Measurements from ENCODE around the gene SEMA5A.

The SEMA5A gene

GRCh38 chr5:9347541-9348295 lies 198.2 kb downstream of the SEMA5A start:
- Histone ChIP-seq H3K27me3 (ENCODE audit: control insufficient read depth, insufficient read depth, low read length) (no peaks in the 10 kb centered on the region), H3K9me3 (ENCODE audit: control insufficient read depth, low read depth, low read length) (no peaks in the 10 kb centered on the region), H3K9ac (ENCODE audit: low read length) (no peak overlapping the region), H3K27ac (ENCODE audit: low read length) (no peak overlapping the region), H3K4me3 (ENCODE audit: low read length) (no peak overlapping the region), H3K36me3 (ENCODE audit: control insufficient read depth, low read depth, low read length) (no peaks in the 10 kb centered on the region), H3K4me1 (ENCODE audit: control insufficient read depth, low read depth, low read length) (no peaks in the 10 kb centered on the region)

DNA sequence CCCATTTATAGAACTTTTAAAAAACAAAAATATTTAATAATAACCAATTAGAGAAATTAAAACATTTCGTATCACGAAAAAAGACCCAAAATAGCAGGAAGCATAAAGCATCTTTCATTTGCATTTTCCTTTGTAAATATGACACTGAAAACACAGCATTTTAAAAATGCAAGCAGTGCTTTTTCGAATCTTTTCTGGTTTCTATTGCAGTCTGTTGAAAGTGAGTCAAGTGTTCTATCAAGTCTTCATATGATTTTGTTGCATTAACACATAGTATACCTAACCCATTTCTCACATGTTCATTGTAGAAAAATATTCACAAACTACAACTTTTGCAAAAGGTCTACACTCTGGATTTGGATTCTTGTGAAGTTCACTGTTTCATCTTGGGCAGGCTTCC lies 198.8 kb downstream of the SEMA5A start:
- no peak overlapping the region for H3K9ac ChIP-seq (ENCODE audit: low read length)
- no peaks in the 10 kb centered on the region for H3K9me3 ChIP-seq (ENCODE audit: control insufficient read depth, low read depth, low read length)
- no peaks in the 10 kb centered on the region for H3K27me3 ChIP-seq (ENCODE audit: control insufficient read depth, insufficient read depth, low read length)
- H3K27ac ChIP-seq (ENCODE audit: low read length) = no peak overlapping the region
- no peak overlapping the region for H3K4me3 ChIP-seq (ENCODE audit: low read length)
- H3K36me3 ChIP-seq (ENCODE audit: control insufficient read depth, low read depth, low read length) = no peaks in the 10 kb centered on the region
- H3K4me1 ChIP-seq (ENCODE audit: control insufficient read depth, low read depth, low read length) = no peaks in the 10 kb centered on the region

GRCh38 chr5:9344751-9345240 lies 201.1 kb downstream of the SEMA5A start:
- Histone ChIP-seq H3K4me1 (ENCODE audit: control insufficient read depth, low read depth, low read length) (no peaks in the 10 kb centered on the region), H3K4me3 (ENCODE audit: low read length) (no peak overlapping the region), H3K9ac (ENCODE audit: low read length) (no peak overlapping the region), H3K27ac (ENCODE audit: low read length) (no peak overlapping the region), H3K27me3 (ENCODE audit: control insufficient read depth, insufficient read depth, low read length) (no peaks in the 10 kb centered on the region), H3K36me3 (ENCODE audit: control insufficient read depth, low read depth, low read length) (no peaks in the 10 kb centered on the region), H3K9me3 (ENCODE audit: control insufficient read depth, low read depth, low read length) (no peaks in the 10 kb centered on the region)

GRCh38 chr5:9343146-9343850 lies 202.6 kb downstream of the SEMA5A start:
- Histone ChIP-seq H3K9ac (ENCODE audit: low read length) (no peak overlapping the region), H3K9me3 (ENCODE audit: control insufficient read depth, low read depth, low read length) (no peaks in the 10 kb centered on the region), H3K4me3 (ENCODE audit: low read length) (no peak overlapping the region), H3K4me1 (ENCODE audit: control insufficient read depth, low read depth, low read length) (no peaks in the 10 kb centered on the region), H3K36me3 (ENCODE audit: control insufficient read depth, low read depth, low read length) (no peaks in the 10 kb centered on the region), H3K27me3 (ENCODE audit: control insufficient read depth, insufficient read depth, low read length) (no peaks in the 10 kb centered on the region), H3K27ac (ENCODE audit: low read length) (no peak overlapping the region)

DNA sequence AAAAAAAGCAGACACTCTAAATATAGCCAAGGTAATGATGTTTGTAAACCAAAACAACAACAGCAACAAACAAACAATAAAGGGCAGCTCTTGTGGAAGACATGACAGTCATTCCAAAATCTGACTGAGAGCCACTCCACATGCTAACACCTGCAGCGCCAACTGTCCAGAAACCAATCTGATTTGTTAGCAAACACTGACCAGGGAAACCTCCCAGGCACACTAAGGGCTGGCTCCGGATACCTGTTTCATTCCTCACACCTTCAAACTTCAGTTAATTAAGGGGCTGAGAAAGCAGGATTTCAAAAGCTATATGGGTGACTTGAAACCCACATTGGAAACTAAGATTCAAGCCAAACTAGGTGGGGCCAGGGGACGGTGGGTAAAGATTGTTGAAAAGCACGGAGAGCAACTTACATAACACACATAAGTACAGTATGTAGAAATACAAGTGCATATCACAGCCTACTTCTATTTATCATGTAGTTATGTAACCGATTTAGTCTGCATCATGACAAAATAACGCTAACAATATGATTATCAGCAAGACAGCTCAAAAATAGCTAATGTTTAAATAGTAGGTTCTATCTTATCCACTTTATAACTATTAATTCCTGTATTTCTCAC lies 203.6 kb downstream of the SEMA5A start:
- no peak overlapping the region for H3K4me3 ChIP-seq (ENCODE audit: low read length)
- no peaks in the 10 kb centered on the region for H3K36me3 ChIP-seq (ENCODE audit: control insufficient read depth, low read depth, low read length)
- H3K27me3 ChIP-seq (ENCODE audit: control insufficient read depth, insufficient read depth, low read length) = no peaks in the 10 kb centered on the region
- no peak overlapping the region for H3K9ac ChIP-seq (ENCODE audit: low read length)
- no peak overlapping the region for H3K27ac ChIP-seq (ENCODE audit: low read length)
- no peaks in the 10 kb centered on the region for H3K9me3 ChIP-seq (ENCODE audit: control insufficient read depth, low read depth, low read length)
- no peaks in the 10 kb centered on the region for H3K4me1 ChIP-seq (ENCODE audit: control insufficient read depth, low read depth, low read length)

DNA sequence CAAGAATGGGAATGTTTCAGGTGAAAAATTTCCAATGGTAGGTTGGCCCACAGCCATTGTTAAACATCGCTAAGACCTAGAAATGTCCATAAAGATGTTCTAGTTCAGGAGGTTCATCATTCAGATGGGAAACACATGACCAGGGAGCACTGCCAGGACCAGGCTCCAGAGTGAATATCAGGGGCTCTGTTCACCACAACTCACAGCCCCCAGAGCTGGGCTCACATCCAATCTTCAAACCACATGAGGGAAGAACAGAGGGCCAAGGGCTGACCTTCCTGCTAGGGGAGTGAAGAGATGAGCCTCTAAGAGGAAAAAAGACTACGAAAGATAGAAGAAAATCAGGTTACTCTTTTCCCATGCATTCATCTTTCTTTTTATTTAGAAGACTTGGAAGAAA lies 205.8 kb downstream of the SEMA5A start:
- H3K9me3 ChIP-seq (ENCODE audit: control insufficient read depth, low read depth, low read length) = no peaks in the 10 kb centered on the region
- H3K36me3 ChIP-seq (ENCODE audit: control insufficient read depth, low read depth, low read length) = no peaks in the 10 kb centered on the region
- H3K4me1 ChIP-seq (ENCODE audit: control insufficient read depth, low read depth, low read length) = no peaks in the 10 kb centered on the region
- no peak overlapping the region for H3K27ac ChIP-seq (ENCODE audit: low read length)
- H3K9ac ChIP-seq (ENCODE audit: low read length) = no peak overlapping the region
- no peaks in the 10 kb centered on the region for H3K27me3 ChIP-seq (ENCODE audit: control insufficient read depth, insufficient read depth, low read length)
- no peak overlapping the region for H3K4me3 ChIP-seq (ENCODE audit: low read length)

- no peaks in the 10 kb centered on the region for H3K9me3 ChIP-seq (ENCODE audit: control insufficient read depth, low read depth, low read length)
- no peaks in the 10 kb centered on the region for H3K36me3 ChIP-seq (ENCODE audit: control insufficient read depth, low read depth, low read length)
- H3K27me3 ChIP-seq (ENCODE audit: control insufficient read depth, insufficient read depth, low read length) = no peaks in the 10 kb centered on the region
- H3K9ac ChIP-seq (ENCODE audit: low read length) = no peak overlapping the region
- H3K4me1 ChIP-seq (ENCODE audit: control insufficient read depth, low read depth, low read length) = no peaks in the 10 kb centered on the region
- no peak overlapping the region for H3K27ac ChIP-seq (ENCODE audit: low read length)
- H3K4me3 ChIP-seq (ENCODE audit: low read length) = no peak overlapping the region
Observed at GRCh38 chr5:9339206-9339818, 206.6 kb downstream of the SEMA5A start.

DNA sequence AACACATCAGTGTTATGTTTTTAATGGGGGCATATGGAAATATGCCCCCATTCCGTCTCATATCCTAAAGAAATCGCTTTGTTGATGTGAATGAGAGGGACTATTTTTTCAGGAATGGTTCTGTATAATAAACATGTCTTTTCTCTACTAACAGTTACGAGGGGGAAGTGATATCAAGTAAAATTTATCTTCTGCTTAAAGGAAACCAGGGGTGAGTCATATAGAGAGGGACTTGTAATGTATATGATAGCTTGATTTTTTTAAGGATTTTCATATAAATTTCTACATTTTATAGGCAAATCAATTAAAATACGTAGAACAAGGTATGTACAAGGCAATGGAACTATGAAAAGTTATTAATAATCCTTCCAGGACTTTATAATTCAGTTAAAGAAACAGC lies 207.1 kb downstream of the SEMA5A start:
- Histone ChIP-seq H3K4me1 (ENCODE audit: control insufficient read depth, low read depth, low read length) (no peaks in the 10 kb centered on the region), H3K4me3 (ENCODE audit: low read length) (no peak overlapping the region), H3K36me3 (ENCODE audit: control insufficient read depth, low read depth, low read length) (no peaks in the 10 kb centered on the region), H3K9me3 (ENCODE audit: control insufficient read depth, low read depth, low read length) (no peaks in the 10 kb centered on the region), H3K9ac (ENCODE audit: low read length) (no peak overlapping the region), H3K27me3 (ENCODE audit: control insufficient read depth, insufficient read depth, low read length) (no peaks in the 10 kb centered on the region), H3K27ac (ENCODE audit: low read length) (no peak overlapping the region)

DNA sequence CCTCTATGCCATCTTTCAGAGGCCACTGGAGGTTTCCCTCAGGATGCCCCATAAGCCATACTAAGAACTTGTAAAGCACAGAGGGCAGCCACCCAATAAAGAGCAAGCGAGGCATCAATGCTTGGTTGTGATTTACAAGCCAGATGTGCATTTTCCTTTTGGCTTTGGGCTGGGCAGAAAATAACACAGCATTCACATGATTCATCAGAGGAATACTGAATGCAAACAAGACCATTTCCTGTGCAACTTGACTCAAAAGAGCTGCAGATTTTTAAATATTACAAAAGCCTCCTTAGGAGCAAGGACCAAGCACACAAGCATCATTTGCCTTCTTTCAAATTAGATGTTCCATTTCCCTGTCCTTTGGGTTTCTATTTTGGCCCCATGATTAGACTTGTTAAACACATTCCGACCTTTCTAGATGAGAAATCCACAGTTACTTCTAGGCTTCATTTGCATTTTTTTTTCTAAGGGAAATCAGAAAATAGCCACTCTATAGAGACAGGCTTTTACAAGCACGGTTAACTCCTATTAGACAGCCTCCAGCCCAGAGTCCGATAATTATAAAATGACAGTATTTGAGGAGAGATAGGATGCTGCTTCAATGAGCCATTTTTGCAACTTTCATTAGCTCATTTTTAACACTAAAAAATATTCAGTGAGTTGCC lies 207.8 kb downstream of the SEMA5A start:
- Histone ChIP-seq H3K27ac (ENCODE audit: low read length) (no peak overlapping the region), H3K36me3 (ENCODE audit: control insufficient read depth, low read depth, low read length) (no peaks in the 10 kb centered on the region), H3K9ac (ENCODE audit: low read length) (no peak overlapping the region), H3K4me3 (ENCODE audit: low read length) (no peak overlapping the region), H3K9me3 (ENCODE audit: control insufficient read depth, low read depth, low read length) (no peaks in the 10 kb centered on the region), H3K27me3 (ENCODE audit: control insufficient read depth, insufficient read depth, low read length) (no peaks in the 10 kb centered on the region), H3K4me1 (ENCODE audit: control insufficient read depth, low read depth, low read length) (no peaks in the 10 kb centered on the region)

GRCh38 chr5:9335754-9336495 lies 209.9 kb downstream of the SEMA5A start:
- no peaks in the 10 kb centered on the region for H3K36me3 ChIP-seq (ENCODE audit: control insufficient read depth, low read depth, low read length)
- no peaks in the 10 kb centered on the region for H3K4me1 ChIP-seq (ENCODE audit: control insufficient read depth, low read depth, low read length)
- no peak overlapping the region for H3K27ac ChIP-seq (ENCODE audit: low read length)
- H3K4me3 ChIP-seq (ENCODE audit: low read length) = no peak overlapping the region
- no peak overlapping the region for H3K9ac ChIP-seq (ENCODE audit: low read length)
- H3K27me3 ChIP-seq (ENCODE audit: control insufficient read depth, insufficient read depth, low read length) = no peaks in the 10 kb centered on the region
- no peaks in the 10 kb centered on the region for H3K9me3 ChIP-seq (ENCODE audit: control insufficient read depth, low read depth, low read length)

Data from iPS-18a (cell line).